SU-DHL-6 (cell line): ENCODE data around the gene SETD4.

Source experiments
- EZH2phosphoT487 ChIP-seq: fragments of 200-600 bp; sonication (generic), shearing (Covaris generic); conservative IDR thresholded peaks from 2 replicates; pipeline ENCODE4 v1.6.1; 2018; ENCODE audit warnings: mild to moderate bottlenecking, antibody characterized with exemption, low read length, moderate library complexity, mixed read lengths
- TF ChIP-seq, protein P1 (sequence below): fragments of 200-600 bp; sonication (generic); IDR thresholded peaks from one replicate; pipeline ENCODE4 v1.5.1; 2017; ENCODE audit warnings: antibody characterized with exemption, mild to moderate bottlenecking, low read length, moderate library complexity; ENCODE audit not compliant: insufficient read depth, poor library complexity, severe bottlenecking

DNA sequence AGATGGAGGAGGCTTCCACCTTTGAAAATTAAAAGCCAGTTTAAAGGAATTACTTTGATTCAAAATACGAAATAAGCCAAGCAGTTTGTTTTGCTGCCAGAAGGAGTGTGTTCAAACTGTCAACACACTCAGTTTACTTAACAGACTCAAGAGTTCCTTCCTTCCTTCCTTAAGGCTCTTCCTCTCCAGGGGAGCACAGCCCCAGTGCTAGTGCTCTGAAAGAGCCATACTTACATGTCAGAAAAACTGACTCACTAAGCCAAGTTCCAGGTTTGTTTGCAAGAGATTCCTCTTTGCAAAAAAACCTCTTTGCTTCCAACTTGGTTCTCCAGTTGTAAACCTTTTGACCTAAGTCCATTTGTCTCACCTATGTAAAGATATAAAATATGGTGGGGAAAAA is 14.3 kb downstream of the SETD4 start:
- TF ChIP-seq, protein P1, sequence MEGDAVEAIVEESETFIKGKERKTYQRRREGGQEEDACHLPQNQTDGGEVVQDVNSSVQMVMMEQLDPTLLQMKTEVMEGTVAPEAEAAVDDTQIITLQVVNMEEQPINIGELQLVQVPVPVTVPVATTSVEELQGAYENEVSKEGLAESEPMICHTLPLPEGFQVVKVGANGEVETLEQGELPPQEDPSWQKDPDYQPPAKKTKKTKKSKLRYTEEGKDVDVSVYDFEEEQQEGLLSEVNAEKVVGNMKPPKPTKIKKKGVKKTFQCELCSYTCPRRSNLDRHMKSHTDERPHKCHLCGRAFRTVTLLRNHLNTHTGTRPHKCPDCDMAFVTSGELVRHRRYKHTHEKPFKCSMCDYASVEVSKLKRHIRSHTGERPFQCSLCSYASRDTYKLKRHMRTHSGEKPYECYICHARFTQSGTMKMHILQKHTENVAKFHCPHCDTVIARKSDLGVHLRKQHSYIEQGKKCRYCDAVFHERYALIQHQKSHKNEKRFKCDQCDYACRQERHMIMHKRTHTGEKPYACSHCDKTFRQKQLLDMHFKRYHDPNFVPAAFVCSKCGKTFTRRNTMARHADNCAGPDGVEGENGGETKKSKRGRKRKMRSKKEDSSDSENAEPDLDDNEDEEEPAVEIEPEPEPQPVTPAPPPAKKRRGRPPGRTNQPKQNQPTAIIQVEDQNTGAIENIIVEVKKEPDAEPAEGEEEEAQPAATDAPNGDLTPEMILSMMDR = no peak
- TF ChIP-seq EZH2phosphoT487 = no peak
